Measurements from ENCODE around the gene MTURN. TPM values are rescaled to one million over a fixed set of nuclear protein-coding genes. Genes with fewer than 3 reads are reported as not detected.

MTURN gene
- polyA plus RNA-seq, 1 donor (not counting 4 experiments of a cell fraction or from before 2014, with no cell fraction given), result 10.8 TPM

DNA sequence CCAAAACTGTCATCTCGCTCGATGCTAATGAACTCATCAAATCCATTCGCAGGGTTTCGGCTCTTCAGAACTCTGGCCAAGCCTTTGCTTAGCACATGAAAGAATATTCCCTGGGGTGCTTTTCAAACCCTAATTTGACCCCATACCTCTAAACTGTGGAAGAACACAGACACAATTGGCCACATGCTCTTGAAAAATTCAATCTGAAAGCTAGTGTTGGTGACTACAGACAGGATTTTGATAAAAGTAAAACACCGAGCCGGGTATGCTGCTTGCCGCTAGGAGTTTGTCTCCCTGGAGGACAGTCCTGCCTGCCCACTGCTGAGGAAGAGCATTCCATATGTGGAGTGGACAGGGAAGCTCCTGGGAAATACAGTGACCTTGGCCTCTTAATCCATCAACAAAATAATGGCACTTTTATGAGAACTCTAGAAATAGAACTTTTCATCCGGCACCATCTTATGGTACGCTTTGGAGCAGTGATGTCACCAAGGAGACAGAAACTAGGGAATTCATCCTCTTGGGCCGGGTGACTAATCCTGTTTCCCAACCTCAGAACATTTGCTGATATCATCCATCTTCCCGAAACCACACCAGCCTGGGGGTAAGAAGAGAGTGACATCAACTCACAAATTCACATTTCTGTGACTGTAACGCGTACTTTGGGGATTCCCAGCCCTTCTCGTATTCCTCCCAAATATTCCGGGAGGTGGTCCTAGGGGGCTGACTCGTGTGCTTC lies 34.2 kb downstream of the MTURN start:
- TF ChIP-seq CTCF (optimal IDR thresholded peaks at IDR 0.05 in 1 of 3, IDR thresholded peaks at IDR 0.05 in 1 of 3, conservative IDR thresholded peaks at IDR 0.05 in 1 of 3; ENCODE audit: extremely low read depth in 1 of 3, insufficient read depth in 2 of 3, low read length in 3 of 3), result no peak
- no peak for TF ChIP-seq EZH2 (IDR thresholded peaks at IDR 0.05; ENCODE audit: low read length)
- no peaks in the 10 kb centered on the region for H3K9me3 ChIP-seq (ENCODE audit: control insufficient read depth, low read depth, low read length)
- H2AFZ ChIP-seq (ENCODE audit: control insufficient read depth, low read length), result no peak overlapping the region
- H3K4me3 ChIP-seq (ENCODE audit: control insufficient read depth in 2 of 3, extremely low read depth in 1 of 3, insufficient read depth in 2 of 3, low read depth in 1 of 3, low read length in 3 of 3), result no peak overlapping the region
- dilution Hi-C loops (cut with MboI; ENCODE audit: extremely low pct_ligation_motif_present, low sequenced_read_pairs), result no loop called here
- DNase-seq (ENCODE audit: low read depth, low spot score) (peak; percentile 76), FAIRE-seq (peak; percentile 98)
- peak overlapping the region; percentile 51 for H3K9ac ChIP-seq (ENCODE audit: control insufficient read depth, extremely low read depth, insufficient read depth, low read length)
- no peaks in the 10 kb centered on the region for H4K20me1 ChIP-seq (ENCODE audit: control insufficient read depth, extremely low read depth, insufficient read depth, low read length)
- H3K79me2 ChIP-seq (ENCODE audit: control insufficient read depth, insufficient read depth, low read length), result no peaks in the 10 kb centered on the region
- peak overlapping the region; percentile 65 for H3K27ac ChIP-seq (ENCODE audit: control insufficient read depth, insufficient read depth, low read length)
- H3K27me3 ChIP-seq (ENCODE audit: control insufficient read depth, extremely low read depth, insufficient read depth, low read length), result no peaks in the 10 kb centered on the region
- no peaks in the 10 kb centered on the region for H3K9me1 ChIP-seq (ENCODE audit: control insufficient read depth, extremely low read depth, insufficient read depth, low read length)
- no peaks in the 10 kb centered on the region for H3K36me3 ChIP-seq (ENCODE audit: control insufficient read depth in 2 of 2, extremely low read depth in 1 of 2, insufficient read depth in 2 of 2, low read length in 2 of 2)
- peak overlapping the region; percentile 52 for H3K4me2 ChIP-seq (ENCODE audit: control insufficient read depth, extremely low read depth, insufficient read depth, low read depth, low read length)
- H3K4me1 ChIP-seq (ENCODE audit: control insufficient read depth, extremely low read depth, insufficient read depth, low read length), result peaks cover 75% of the 10 kb centered on the region

DNA sequence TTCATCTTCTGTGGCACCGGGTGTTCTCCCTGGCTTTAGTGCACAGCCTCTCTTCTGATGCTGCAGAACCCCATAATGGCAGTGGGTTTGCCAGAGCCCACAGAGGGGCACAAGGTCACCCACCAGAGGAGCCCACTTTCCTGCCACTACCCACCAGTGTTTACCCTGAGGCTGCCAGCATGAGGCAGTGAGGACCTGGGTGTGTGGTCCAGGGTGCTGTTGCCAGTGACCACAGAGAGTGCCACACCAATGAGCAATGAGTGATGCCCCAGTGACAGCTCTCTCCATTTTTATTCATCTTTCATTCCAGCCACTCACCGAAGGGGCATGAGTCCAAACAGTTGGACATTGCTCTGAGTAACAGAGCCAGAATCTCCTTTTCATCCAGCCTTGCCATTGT lies 34.8 kb downstream of the MTURN start:
- TF ChIP-seq EZH2 (IDR thresholded peaks at IDR 0.05; ENCODE audit: low read length), result no peak
- TF ChIP-seq CTCF (optimal IDR thresholded peaks at IDR 0.05 in 1 of 3, IDR thresholded peaks at IDR 0.05 in 1 of 3, conservative IDR thresholded peaks at IDR 0.05 in 1 of 3; ENCODE audit: extremely low read depth in 1 of 3, insufficient read depth in 2 of 3, low read length in 3 of 3), result no peak
- no peak overlapping the region for H3K4me3 ChIP-seq (ENCODE audit: control insufficient read depth in 2 of 3, extremely low read depth in 1 of 3, insufficient read depth in 2 of 3, low read depth in 1 of 3, low read length in 3 of 3)
- H4K20me1 ChIP-seq (ENCODE audit: control insufficient read depth, extremely low read depth, insufficient read depth, low read length), result no peaks in the 10 kb centered on the region
- H3K79me2 ChIP-seq (ENCODE audit: control insufficient read depth, insufficient read depth, low read length), result no peaks in the 10 kb centered on the region
- H3K9me1 ChIP-seq (ENCODE audit: control insufficient read depth, extremely low read depth, insufficient read depth, low read length), result no peaks in the 10 kb centered on the region
- peak overlapping the region; percentile 52 for H3K4me2 ChIP-seq (ENCODE audit: control insufficient read depth, extremely low read depth, insufficient read depth, low read depth, low read length)
- H3K9ac ChIP-seq (ENCODE audit: control insufficient read depth, extremely low read depth, insufficient read depth, low read length), result peak overlapping the region; percentile 51
- dilution Hi-C loops (cut with MboI; ENCODE audit: extremely low pct_ligation_motif_present, low sequenced_read_pairs), result no loop called here
- H3K27ac ChIP-seq (ENCODE audit: control insufficient read depth, insufficient read depth, low read length), result peak overlapping the region; percentile 65
- FAIRE-seq (no peak), DNase-seq (ENCODE audit: low read depth, low spot score) (no peak)
- H3K36me3 ChIP-seq (ENCODE audit: control insufficient read depth in 2 of 2, extremely low read depth in 1 of 2, insufficient read depth in 2 of 2, low read length in 2 of 2), result no peaks in the 10 kb centered on the region
- H2AFZ ChIP-seq (ENCODE audit: control insufficient read depth, low read length), result no peak overlapping the region
- H3K9me3 ChIP-seq (ENCODE audit: control insufficient read depth, low read depth, low read length), result no peaks in the 10 kb centered on the region
- H3K4me1 ChIP-seq (ENCODE audit: control insufficient read depth, extremely low read depth, insufficient read depth, low read length), result peaks cover 70% of the 10 kb centered on the region
- H3K27me3 ChIP-seq (ENCODE audit: control insufficient read depth, extremely low read depth, insufficient read depth, low read length), result no peaks in the 10 kb centered on the region
